GM19467 (cell line): ENCODE results near the gene KIRREL3.

Experiments used
- ATAC-seq: cut with Tn5 transposase; IDR thresholded peaks from one replicate; pipeline ENCODE4 v1.9.1; 2021; ENCODE audit warnings: mild to moderate bottlenecking, moderate library complexity; ENCODE audit not compliant: unreplicated experiment

Gene KIRREL3

DNA sequence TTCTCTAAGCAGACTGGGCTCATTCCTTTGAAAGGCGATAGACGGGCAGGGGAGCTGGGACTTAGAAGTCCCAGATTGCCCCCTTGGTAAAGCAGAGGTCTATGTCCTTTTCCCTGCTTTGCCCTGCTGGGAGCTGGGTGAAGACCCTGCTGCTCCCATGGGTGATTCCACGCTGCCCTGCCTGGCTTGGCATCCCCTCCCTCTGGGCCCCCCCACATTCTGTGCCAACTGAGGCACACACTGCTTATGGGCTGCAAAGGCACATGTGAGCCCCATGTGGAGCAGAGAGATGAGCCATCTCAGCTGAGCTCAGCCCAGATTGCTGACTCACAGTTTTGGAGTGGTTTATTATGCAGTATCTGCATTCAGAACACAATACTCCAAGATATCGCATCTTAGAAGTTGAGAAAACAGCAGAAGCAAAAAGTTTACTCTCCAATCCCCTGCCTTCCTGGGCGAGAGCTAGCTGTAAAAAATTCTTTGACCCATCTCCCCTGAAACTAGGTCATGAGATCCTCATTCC lies 517.9 kb downstream of the KIRREL3 start:
- no peak for ATAC-seq

- ATAC-seq: no peak
Observed at GRCh38 chr11:126481303-126481680, 519.3 kb downstream of the KIRREL3 start.

DNA sequence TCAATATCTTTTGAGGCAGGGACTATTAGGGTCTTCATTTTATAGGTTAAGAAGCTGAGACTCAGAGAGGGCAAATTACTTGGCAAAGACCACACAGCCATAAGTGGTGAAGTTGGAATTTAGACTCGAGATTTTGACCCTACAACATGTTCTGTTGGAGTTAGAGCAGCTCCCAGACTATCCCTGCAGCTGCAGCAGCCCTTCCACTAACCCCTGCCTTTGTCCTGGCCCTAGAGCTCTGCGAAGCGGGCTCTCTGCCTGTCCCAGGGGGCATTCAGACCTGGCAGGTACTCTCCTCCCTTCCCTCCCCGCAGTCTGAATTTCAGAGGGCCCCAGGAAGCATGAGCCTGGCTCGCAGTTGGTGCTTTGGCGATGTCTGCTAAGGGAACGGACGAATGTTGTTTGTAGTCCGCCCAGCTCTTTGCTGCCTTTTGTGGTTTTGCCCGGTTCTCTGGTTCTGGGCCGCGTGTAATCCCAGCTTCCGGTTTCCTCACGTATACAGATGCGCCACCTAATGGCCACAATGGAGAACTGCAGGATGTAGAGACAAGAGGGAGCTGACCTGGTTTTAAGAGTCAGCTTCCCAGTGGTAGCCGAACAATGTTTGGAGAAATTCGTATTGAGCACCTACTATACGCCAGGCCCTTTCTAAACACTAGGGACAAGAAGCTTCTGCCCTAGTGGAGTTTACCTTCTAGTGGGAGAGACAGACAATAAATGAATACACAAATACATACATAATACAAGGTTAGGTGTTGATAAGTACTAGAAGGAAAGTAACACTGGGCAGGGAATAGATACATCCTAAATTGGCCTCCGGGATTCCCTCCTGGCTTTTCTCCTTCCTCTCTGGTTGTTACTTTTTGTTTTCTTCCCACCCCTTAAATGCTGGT lies 519.9 kb downstream of the KIRREL3 start:
- peak; percentile 52 for ATAC-seq

GRCh38 chr11:126480015-126480409 lies 520.6 kb downstream of the KIRREL3 start:
- ATAC-seq: no peak

DNA sequence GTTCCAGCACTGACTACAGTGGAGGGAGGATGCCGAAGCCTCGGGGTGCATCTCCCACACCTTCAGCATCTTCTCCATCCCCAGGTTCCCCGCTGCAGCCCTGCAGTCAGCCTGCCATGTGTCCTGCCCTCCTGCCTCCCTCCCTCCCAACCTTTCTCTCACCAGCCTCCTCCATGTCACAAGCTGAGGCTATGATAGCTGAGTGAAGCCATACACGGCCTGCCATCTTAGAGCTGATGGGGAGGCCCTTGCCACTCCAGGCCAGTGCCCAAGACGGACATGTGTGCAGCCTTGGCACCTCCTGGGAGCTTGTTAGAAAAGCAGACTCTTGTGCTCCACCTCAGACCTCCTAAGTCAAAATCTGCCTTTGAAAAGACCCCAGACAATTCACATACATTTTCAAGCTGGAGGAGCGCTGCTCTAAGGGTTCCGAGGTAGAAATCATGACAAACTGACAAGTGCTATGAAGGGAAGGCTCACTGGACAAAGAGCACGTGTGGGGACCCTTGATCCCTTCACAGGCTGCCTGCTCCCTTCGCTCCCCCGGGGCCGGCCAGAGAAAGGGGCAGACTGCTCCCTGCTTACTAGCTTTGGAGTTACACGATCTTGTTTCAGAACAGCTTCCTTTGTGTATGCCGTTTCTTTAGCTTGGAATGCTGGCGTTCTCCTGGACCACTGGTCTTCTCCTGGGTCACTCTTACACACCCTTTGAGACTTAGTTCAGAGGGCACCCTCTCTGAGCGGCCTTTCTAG lies 521.2 kb downstream of the KIRREL3 start:
- no peak for ATAC-seq

DNA sequence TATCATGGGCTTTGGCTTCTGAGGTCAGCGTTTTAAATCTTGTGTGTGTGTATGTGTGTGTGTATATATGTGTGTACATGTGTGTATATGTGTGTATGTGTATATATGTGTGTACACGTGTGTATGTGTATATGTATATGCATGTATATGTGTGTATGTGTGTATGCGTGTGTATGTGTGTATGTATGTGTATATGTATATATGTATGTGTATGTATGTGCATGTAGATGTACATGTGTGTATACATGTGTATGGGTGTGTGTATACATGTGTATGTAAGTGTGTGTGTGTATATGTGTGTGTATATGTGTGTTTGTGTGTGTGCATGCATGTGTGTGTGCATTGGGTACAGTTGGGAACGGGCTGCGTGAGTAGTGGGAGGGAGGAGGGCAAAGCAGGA lies 522.1 kb downstream of the KIRREL3 start:
- no peak for ATAC-seq

- ATAC-seq: no peak
Observed at GRCh38 chr11:126477535-126478305, 522.9 kb downstream of the KIRREL3 start.

GRCh38 chr11:126476977-126477376 lies 523.6 kb downstream of the KIRREL3 start:
- ATAC-seq: no peak

- ATAC-seq: no peak
Observed at GRCh38 chr11:126476266-126476924, 524.2 kb downstream of the KIRREL3 start.

DNA sequence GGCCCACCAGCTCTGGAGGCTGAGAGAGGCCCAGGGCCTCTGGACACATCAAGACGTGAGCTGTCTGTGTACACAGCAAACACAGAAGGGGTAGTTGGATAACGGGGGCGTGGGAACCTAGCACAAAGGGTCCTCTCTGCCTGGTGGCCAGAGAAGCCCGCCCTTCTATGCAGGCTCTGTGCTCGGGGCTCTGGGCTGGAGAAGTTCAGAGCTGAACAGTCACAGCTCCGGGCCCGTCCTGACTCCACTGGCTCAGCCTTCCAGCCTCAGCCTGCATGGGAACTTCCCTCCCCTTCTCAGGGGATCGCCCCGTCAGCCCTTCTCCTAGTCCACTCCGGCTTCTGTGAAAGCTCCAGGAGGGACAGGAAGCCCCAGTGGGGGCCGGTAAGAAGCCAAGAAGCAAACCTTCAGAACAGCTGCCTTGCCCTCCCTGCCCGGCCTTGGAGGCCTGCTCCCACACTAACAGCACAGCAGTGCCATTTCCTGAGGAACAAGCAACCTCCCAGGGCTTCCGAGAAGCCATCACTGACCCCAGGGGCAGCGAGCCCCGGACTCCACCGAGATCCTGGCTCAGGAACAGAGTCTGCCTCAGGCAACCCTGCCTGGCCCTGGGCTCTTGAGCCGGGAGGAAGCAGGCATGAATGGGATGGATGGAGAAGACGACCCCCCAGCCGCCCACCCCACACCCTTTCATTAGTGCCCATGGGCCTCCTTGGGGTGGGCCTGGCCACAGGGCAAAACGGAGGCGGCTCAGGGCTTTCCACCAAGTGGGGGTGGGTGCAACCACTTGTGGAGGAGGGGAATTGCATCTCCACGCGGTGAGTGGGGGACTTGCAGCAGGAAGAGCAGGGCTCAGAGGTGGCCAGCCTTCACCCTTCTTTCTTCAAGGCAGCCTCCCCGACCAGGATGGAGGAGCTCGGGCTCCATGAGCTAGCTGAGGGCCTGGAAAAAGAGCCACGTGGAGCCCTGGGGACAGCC lies 525.3 kb downstream of the KIRREL3 start:
- no peak for ATAC-seq

DNA sequence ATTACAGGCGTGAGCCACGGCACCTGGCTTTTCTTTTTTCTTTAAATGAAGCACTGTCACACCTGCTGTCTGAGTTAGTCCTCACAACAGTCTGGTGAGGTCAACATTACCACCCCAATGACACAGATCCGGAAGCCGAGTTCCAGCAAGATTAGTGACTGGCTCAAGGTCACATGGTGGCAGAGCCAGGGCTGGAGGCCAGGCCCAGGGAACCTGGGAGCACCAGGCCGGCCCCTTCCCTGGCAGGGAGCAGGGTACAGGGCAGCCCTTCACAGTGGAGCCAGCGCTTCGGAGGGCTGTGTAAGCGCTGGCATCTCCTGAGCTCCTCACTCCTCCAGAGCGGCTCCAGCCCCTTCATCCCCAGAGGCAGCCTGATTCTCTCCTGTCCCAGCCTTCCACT lies 526.4 kb downstream of the KIRREL3 start:
- ATAC-seq: no peak

DNA sequence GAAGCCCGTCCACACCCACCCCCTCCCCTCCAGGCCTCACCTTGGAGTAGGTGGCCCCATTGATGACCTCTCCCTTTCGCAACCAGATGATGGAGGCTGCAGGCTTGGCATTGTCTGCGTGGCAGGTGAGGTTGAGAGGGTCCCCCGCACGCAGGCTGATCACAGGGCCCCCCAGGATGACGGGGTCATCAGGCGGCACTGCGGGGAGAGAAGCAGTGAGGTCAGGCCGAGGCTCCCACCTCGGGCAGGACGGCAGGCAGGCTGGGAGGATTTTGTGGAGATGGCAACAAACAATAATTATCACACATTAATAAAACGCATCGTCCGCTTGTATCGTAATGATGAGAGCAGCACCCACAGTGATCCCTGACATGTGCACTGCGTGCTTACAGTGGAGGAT lies 527.3 kb downstream of the KIRREL3 start:
- no peak for ATAC-seq

DNA sequence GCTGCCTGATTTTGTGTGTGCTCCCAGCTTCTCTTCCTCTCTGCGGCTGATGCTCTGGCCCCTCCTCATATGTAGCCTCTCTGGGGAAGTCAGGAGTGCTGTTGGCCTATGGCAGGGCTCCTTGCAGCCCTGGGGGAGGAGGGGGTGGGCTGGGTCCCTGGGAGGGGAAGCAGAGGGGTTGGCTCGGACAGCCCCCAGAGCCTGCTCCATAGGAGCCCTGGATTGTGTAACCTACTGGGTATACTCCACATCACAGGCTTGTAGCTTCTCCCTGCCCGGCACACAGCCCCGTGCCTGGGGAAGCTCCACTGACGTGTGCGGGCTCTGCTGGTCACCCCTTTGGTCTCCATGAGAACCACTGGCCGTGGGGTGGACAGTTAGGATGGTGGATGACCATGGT lies 531.3 kb downstream of the KIRREL3 start:
- ATAC-seq: no peak

DNA sequence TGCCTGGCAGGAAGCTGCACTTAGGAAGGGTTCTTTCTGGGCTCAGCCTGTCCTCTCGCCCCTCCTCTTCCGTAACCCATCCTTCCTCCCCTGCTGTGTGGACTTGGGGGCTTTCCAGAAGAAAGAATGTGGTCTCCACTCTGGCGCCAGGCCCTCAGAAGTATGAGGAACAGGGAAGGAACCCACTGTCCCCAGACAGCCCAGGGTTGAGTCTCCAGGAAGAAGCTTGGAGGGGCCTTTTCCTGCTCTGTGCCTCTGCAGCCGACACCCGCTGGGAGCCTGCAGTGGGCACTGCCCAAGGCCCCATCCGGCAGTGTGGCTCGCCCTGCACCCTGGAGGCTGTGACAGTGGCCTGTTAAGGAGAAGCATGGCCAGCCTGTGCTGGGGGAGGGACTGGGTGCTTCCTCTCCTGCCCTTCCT lies 532.5 kb downstream of the KIRREL3 start:
- no peak for ATAC-seq

- ATAC-seq: no peak
Observed at GRCh38 chr11:126467471-126467870, 533.1 kb downstream of the KIRREL3 start.

DNA sequence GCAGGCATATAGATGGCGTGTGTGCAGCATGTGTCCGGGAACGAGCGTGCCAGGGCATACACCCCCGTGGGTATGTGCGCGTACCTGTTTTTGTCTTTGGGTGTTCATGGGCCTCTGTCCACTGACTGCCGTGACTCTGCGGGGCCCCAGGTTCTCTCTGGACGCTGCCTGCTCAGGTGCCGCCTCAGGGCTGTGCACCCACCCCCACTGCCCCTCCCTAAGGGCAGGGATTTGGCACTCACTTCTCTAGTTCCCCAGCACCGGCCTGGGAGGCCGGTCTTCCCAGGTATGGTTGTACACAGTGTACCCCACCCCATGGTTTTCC lies 533.6 kb downstream of the KIRREL3 start:
- ATAC-seq: no peak

DNA sequence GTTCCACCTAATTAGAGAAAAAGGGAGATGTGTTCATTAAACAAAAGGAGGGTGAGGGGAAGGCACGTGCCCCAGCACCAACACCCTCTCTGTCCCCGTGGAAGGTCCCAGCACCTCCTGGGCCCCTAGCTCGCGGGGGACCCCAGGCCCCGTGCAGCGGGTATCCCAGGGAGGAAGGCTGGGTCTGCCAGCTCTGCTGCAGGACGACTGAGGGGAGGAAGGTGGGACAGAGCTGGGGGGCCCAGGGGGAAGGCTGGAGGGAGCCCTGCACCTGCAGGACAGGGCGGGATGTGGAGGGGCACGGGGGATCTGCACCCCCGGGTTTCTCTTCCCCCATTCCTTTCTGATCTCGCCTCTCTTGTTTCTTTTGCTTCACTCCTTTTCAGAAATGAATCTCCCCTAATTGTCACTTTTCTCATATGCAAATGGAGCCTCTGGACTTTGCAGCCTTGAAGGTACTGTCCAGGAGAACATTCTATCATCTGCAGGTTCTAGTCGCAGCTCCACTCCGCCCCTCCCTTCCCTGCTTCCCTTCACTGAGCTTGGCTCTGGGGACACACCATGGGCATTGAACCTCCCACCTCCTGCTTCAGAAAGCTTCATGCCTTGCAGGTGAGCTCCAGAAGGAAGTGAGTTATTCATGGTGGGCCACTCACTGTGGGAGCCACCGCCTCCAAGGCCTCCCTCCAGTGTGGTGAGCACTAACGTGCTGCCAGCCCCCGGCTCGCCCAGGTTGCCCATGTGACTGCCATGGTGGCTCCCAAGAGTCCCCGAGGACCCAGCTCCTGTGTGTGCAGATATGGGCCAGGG lies 534.1 kb downstream of the KIRREL3 start:
- ATAC-seq: no peak

GRCh38 chr11:126465573-126466188 lies 534.9 kb downstream of the KIRREL3 start:
- ATAC-seq: peak; percentile 85
